DOHH2 (cell line): ENCODE measurements around the gene CBFA2T2.

ENCODE experiments used
- H3F3A ChIP-seq: fragments of 200-600 bp; sonication (generic), shearing (Covaris generic); 2 replicates; pipeline ENCODE4 v1.6.0; 2016; ENCODE audit warnings: antibody characterized with exemption, mild to moderate bottlenecking; ENCODE audit not compliant: control insufficient read depth, insufficient read depth
- H3K27ac ChIP-seq: fragments of 200-600 bp; sonication (generic); 2 replicates; pipeline ENCODE4 v1.5.1; 2014; ENCODE audit warnings: low read depth, mild to moderate bottlenecking, low read length, moderate library complexity
- H3K27me3 ChIP-seq: fragments of 200-600 bp; sonication (generic); 2 replicates; pipeline ENCODE4 v1.6.1; 2014; ENCODE audit warnings: mild to moderate bottlenecking, low read length, mixed read lengths; ENCODE audit not compliant: control insufficient read depth
- H3K36me3 ChIP-seq: fragments of 200-600 bp; sonication (generic); 2 replicates; pipeline ENCODE4 v1.6.1; 2014; ENCODE audit warnings: mild to moderate bottlenecking, low read length, moderate library complexity, mixed read lengths; ENCODE audit not compliant: control insufficient read depth
- H3K4me1 ChIP-seq: fragments of 200-600 bp; sonication (generic); 2 replicates; pipeline ENCODE4 v1.6.1; 2014; ENCODE audit warnings: mild to moderate bottlenecking, low read length, mixed read lengths; ENCODE audit not compliant: control insufficient read depth
- H3K4me2 ChIP-seq: fragments of 200-600 bp; sonication (generic); 2 replicates; pipeline ENCODE4 v1.6.0; 2014; ENCODE audit warnings: mild to moderate bottlenecking, low read length, moderate library complexity
- H3K4me3 ChIP-seq: fragments of 200-600 bp; sonication (generic); 2 replicates; pipeline ENCODE4 v1.5.1; 2014; ENCODE audit warnings: mild to moderate bottlenecking, low read length, mixed read lengths
- H3K79me2 ChIP-seq: fragments of 200-600 bp; sonication (generic); 2 replicates; pipeline ENCODE4 v1.6.1; 2014; ENCODE audit warnings: mild to moderate bottlenecking, low read length, mixed read lengths; ENCODE audit not compliant: control insufficient read depth
- H3K9me2 ChIP-seq: fragments of 200-600 bp; sonication (generic); replicated peaks from 2 replicates; pipeline ENCODE4 v1.6.1; 2014; ENCODE audit warnings: mild to moderate bottlenecking, low read length, mixed read lengths; ENCODE audit not compliant: control insufficient read depth
- H3K9me3 ChIP-seq: fragments of 200-600 bp; sonication (generic); 2 replicates; pipeline ENCODE4 v1.6.1; 2014; ENCODE audit warnings: antibody characterized with exemption, low read length, mixed read lengths; ENCODE audit not compliant: control insufficient read depth, insufficient read depth
- H4K20me1 ChIP-seq: fragments of 200-600 bp; sonication (generic); 2 replicates; pipeline ENCODE4 v1.6.0; 2014; ENCODE audit warnings: low read depth, mild to moderate bottlenecking, antibody characterized with exemption, low read length, moderate library complexity; ENCODE audit not compliant: control insufficient read depth, insufficient read depth
- EZH2phosphoT487 ChIP-seq: fragments of 200-600 bp; sonication (generic); IDR thresholded peaks from 2 replicates; pipeline ENCODE4 v1.6.1; 2017; ENCODE audit warnings: borderline replicate concordance, mild to moderate bottlenecking, antibody characterized with exemption, low read length, moderate library complexity, mixed read lengths
- TF ChIP-seq, protein P1 (sequence below): fragments of 200-600 bp; sonication (generic); IDR thresholded peaks from one replicate; pipeline ENCODE4 v1.5.1; 2014; ENCODE audit warnings: antibody characterized with exemption, mild to moderate bottlenecking, low read depth, low read length; ENCODE audit not compliant: poor library complexity, severe bottlenecking

CBFA2T2 gene

DNA sequence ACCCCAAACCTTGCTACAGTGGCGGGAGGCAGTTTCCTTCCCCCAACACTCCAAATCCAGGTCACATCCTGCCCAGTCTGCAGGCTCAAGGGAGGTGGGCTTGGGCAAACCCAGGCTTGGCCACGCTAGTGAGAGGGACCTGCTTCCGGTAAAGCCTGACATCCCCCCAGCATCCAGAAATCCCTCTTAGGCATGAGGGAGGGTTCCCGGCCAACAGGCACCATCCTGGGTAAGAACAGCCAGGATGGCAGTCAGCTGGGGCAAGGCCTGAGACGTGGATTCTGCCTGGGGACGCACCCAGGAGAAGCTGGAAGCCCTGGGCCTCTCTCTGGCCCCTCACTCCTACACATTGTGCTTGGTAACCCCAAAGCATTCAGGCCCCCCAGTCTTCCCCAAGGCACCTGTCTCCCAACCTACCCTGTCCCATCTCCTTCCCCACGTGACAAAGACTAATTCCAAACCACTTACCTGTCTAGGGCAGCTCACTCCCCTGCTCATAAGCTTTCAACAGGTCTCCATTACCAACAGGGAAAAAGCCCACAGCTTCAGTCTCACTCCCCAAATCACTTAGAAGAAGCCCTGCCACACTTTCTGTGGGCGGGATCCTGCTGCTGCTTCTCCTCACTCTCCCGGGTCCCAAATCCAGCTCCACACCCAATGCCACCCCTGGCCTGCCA is 174.3 kb downstream of the CBFA2T2 start:
- H3K27me3 ChIP-seq = no peaks in the 10 kb centered on the region
- peak overlapping the region; percentile 94 for H3K4me2 ChIP-seq
- peak overlapping the region; percentile 84 for H3K4me3 ChIP-seq
- peaks cover 8% of the 10 kb centered on the region for H3F3A ChIP-seq
- no peaks in the 10 kb centered on the region for H3K9me2 ChIP-seq
- no peaks in the 10 kb centered on the region for H4K20me1 ChIP-seq
- peaks cover 18% of the 10 kb centered on the region for H3K79me2 ChIP-seq
- peak overlapping the region; percentile 51 for H3K27ac ChIP-seq
- no peaks in the 10 kb centered on the region for H3K9me3 ChIP-seq
- peaks cover 12% of the 10 kb centered on the region for H3K36me3 ChIP-seq
- TF ChIP-seq EZH2phosphoT487 = no peak
- TF ChIP-seq, protein P1, sequence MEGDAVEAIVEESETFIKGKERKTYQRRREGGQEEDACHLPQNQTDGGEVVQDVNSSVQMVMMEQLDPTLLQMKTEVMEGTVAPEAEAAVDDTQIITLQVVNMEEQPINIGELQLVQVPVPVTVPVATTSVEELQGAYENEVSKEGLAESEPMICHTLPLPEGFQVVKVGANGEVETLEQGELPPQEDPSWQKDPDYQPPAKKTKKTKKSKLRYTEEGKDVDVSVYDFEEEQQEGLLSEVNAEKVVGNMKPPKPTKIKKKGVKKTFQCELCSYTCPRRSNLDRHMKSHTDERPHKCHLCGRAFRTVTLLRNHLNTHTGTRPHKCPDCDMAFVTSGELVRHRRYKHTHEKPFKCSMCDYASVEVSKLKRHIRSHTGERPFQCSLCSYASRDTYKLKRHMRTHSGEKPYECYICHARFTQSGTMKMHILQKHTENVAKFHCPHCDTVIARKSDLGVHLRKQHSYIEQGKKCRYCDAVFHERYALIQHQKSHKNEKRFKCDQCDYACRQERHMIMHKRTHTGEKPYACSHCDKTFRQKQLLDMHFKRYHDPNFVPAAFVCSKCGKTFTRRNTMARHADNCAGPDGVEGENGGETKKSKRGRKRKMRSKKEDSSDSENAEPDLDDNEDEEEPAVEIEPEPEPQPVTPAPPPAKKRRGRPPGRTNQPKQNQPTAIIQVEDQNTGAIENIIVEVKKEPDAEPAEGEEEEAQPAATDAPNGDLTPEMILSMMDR = no peak
- H3K4me1 ChIP-seq = peaks cover 50% of the 10 kb centered on the region

DNA sequence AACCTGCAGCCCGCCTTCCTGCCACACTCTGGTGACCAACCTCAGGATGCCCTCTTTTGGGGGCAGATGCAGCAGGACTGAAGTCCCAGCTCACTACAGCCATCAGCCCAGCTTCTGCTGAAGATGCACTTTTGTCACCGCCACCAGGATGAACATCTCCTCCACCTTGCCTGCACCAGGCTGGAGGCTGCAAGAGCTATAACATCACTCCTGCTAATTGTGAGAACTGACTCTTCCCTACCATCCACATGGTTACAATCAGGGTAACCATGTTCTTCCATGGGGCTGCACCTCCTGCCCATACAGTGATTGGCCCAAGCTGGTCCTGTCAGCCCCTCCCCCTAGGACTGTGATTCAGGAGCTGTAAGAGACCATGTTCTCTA is 174.9 kb downstream of the CBFA2T2 start:
- TF ChIP-seq, protein P1 = no peak
- no peak for TF ChIP-seq EZH2phosphoT487
- Histone ChIP-seq H3K9me3 (no peaks in the 10 kb centered on the region), H3K9me2 (no peaks in the 10 kb centered on the region), H3K79me2 (peaks cover 18% of the 10 kb centered on the region), H3K27me3 (no peaks in the 10 kb centered on the region), H3K36me3 (peaks cover 14% of the 10 kb centered on the region), H3K4me1 (peaks cover 55% of the 10 kb centered on the region), H3K4me3 (no peak overlapping the region), H3F3A (peaks cover 10% of the 10 kb centered on the region), H3K4me2 (peak overlapping the region; percentile 94), H4K20me1 (no peaks in the 10 kb centered on the region), H3K27ac (no peak overlapping the region)

- Histone ChIP-seq H3K79me2 (peaks cover 18% of the 10 kb centered on the region), H3K9me2 (no peaks in the 10 kb centered on the region), H3F3A (peaks cover 11% of the 10 kb centered on the region), H3K27me3 (no peaks in the 10 kb centered on the region), H3K4me1 (peaks cover 56% of the 10 kb centered on the region), H3K4me3 (peak within 1 kb of the TSS; percentile 91), H3K4me2 (peak within 1 kb of the TSS; percentile 97), H3K9me3 (no peaks in the 10 kb centered on the region), H3K27ac (peak within 1 kb of the TSS; percentile 62), H4K20me1 (no peaks in the 10 kb centered on the region), H3K36me3 (peaks cover 14% of the 10 kb centered on the region)
- TF ChIP-seq, protein P1 = no peak
- no peak for TF ChIP-seq EZH2phosphoT487
Measured at GRCh38 chr20:33666293-33667244, 176.7 kb downstream of the CBFA2T2 start, which contains the start of gene ACTL10. Gene ACTL10 (plus strand): TSS chr20:33666943. CDS start chr20:33667498, 555 bp downstream.
